ENCODE results near the gene LITAF.

- TF ChIP-seq HES2 (IDR thresholded peaks at IDR 0.05) (no peak), CTCF (IDR thresholded peaks at IDR 0.05) (no peak), EP300 (IDR thresholded peaks at IDR 0.05) (no peak), POLR2A (IDR thresholded peaks at IDR 0.05; ENCODE audit: low read length) (no peak), RFX5 (IDR thresholded peaks at IDR 0.05) (no peak), CHD4 (IDR thresholded peaks at IDR 0.05; ENCODE audit: borderline replicate concordance) (no peak)
These were observed 15.6 kb upstream of the LITAF start for GRCh38 chr16:11602321-11602720.

Measured in A549 (cell line).